Activated T-helper 1 cell treated with anti-CD3 and anti-CD28 coated beads, Interleukin-12 subunit alpha, Interleukin-12 subunit beta, Interleukin-2, Interleukin-4 antibody, amounts not matched to agents 30 ng/mL and 10 ng/mL and 1 ng/mL, durations not matched to agents 14 hours and 24 hours and 36 hours (primary cell): ENCODE results near the gene EXOC6B. TPM values are rescaled to one million over a fixed set of nuclear protein-coding genes. Genes with fewer than 3 reads are reported as not detected.

Experiments used
- DNase-seq: peaks from one replicate; pipeline ENCODE4 v3.0.0; 2021; ENCODE audit warnings: low spot score
- H3K27ac Mint-ChIP-seq: one replicate; pipeline ENCODE4 v1.8.0; 2021; ENCODE audit warnings: mild to moderate bottlenecking, mixed read lengths
- H3K27me3 Mint-ChIP-seq: one replicate; pipeline ENCODE4 v1.8.0; 2022; ENCODE audit warnings: mild to moderate bottlenecking, moderate library complexity, mixed read lengths; ENCODE audit not compliant: insufficient read depth
- H3K36me3 Mint-ChIP-seq: one replicate; pipeline ENCODE4 v1.8.0; 2021; ENCODE audit warnings: low read depth, mixed read lengths
- H3K4me1 Mint-ChIP-seq: one replicate; pipeline ENCODE4 v1.8.0; 2021; ENCODE audit warnings: low read depth, mixed read lengths
- H3K4me3 Mint-ChIP-seq: one replicate; pipeline ENCODE4 v1.8.0; 2021; ENCODE audit warnings: mild to moderate bottlenecking, moderate library complexity, mixed read lengths
- H3K9me3 Mint-ChIP-seq: one replicate; pipeline ENCODE4 v1.8.0; 2021; ENCODE audit warnings: mixed read lengths
- intact Hi-C: fragments of 100-400 bp; cut with micrococcal nuclease; formaldehyde crosslinking; loops from one replicate; pipeline ENCODE4 v1.15.1; 2024
- total RNA-seq: library from RNA; stranded (reverse); gene quantifications from 2 replicates; pipeline ENCODE4 v1.2.3, GENCODE V29; 2022

The EXOC6B gene
- total RNA-seq, 1 donor from 2014 or later, result 7.7 TPM

- intact Hi-C loops, result no loop called here
- no peaks in the 10 kb centered on the region for H3K36me3 Mint-ChIP-seq
- H3K4me3 Mint-ChIP-seq, result no peak overlapping the region
- no peaks in the 10 kb centered on the region for H3K9me3 Mint-ChIP-seq
- no peak overlapping the region for H3K27ac Mint-ChIP-seq
- peaks cover 20% of the 10 kb centered on the region for H3K27me3 Mint-ChIP-seq
- H3K4me1 Mint-ChIP-seq, result no peaks in the 10 kb centered on the region
- no peak for DNase-seq
These were observed 685.2 kb downstream of the EXOC6B start for GRCh38 chr2:72140621-72140960.

- no peaks in the 10 kb centered on the region for H3K36me3 Mint-ChIP-seq
- DNase-seq, result no peak
- no peaks in the 10 kb centered on the region for H3K4me1 Mint-ChIP-seq
- no peaks in the 10 kb centered on the region for H3K9me3 Mint-ChIP-seq
- peaks cover 16% of the 10 kb centered on the region for H3K27me3 Mint-ChIP-seq
- intact Hi-C loops, result no loop called here
- no peak overlapping the region for H3K4me3 Mint-ChIP-seq
- no peak overlapping the region for H3K27ac Mint-ChIP-seq
These were observed 685.8 kb downstream of the EXOC6B start for GRCh38 chr2:72139874-72140620.

- Mint-ChIP-seq H3K4me1 (no peaks in the 10 kb centered on the region), H3K9me3 (no peaks in the 10 kb centered on the region), H3K4me3 (no peak overlapping the region), H3K27ac (no peak overlapping the region), H3K27me3 (peaks cover 16% of the 10 kb centered on the region), H3K36me3 (no peaks in the 10 kb centered on the region)
- intact Hi-C loops, result no loop called here
- DNase-seq, result no peak
These were observed 686.4 kb downstream of the EXOC6B start for GRCh38 chr2:72139471-72139873.

- H3K4me1 Mint-ChIP-seq, result no peaks in the 10 kb centered on the region
- peaks cover 14% of the 10 kb centered on the region for H3K27me3 Mint-ChIP-seq
- H3K36me3 Mint-ChIP-seq, result no peaks in the 10 kb centered on the region
- no peak for DNase-seq
- no peak overlapping the region for H3K4me3 Mint-ChIP-seq
- no peaks in the 10 kb centered on the region for H3K9me3 Mint-ChIP-seq
- intact Hi-C loops, result no loop called here
- no peak overlapping the region for H3K27ac Mint-ChIP-seq
These were observed 686.9 kb downstream of the EXOC6B start for GRCh38 chr2:72138921-72139381.

- Mint-ChIP-seq H3K4me3 (no peak overlapping the region), H3K27ac (no peak overlapping the region), H3K27me3 (peaks cover 10% of the 10 kb centered on the region), H3K36me3 (no peaks in the 10 kb centered on the region), H3K9me3 (no peaks in the 10 kb centered on the region), H3K4me1 (no peaks in the 10 kb centered on the region)
- DNase-seq, result no peak
- intact Hi-C loops, result no loop called here
These were observed 687.6 kb downstream of the EXOC6B start for GRCh38 chr2:72138011-72138881.

- no peaks in the 10 kb centered on the region for H3K36me3 Mint-ChIP-seq
- H3K4me1 Mint-ChIP-seq, result no peaks in the 10 kb centered on the region
- no peak overlapping the region for H3K4me3 Mint-ChIP-seq
- peaks cover 8% of the 10 kb centered on the region for H3K27me3 Mint-ChIP-seq
- no peaks in the 10 kb centered on the region for H3K9me3 Mint-ChIP-seq
- no peak overlapping the region for H3K27ac Mint-ChIP-seq
- DNase-seq, result peak; percentile 31
- intact Hi-C loops, result loop anchor here (2.0 kb wide), 1 partner anchor 589 kb away; no protein-coding TSS in a partner anchor
These were observed 688.3 kb downstream of the EXOC6B start for GRCh38 chr2:72137498-72138010.

- Mint-ChIP-seq H3K27me3 (peaks cover 3% of the 10 kb centered on the region), H3K9me3 (no peaks in the 10 kb centered on the region), H3K36me3 (no peaks in the 10 kb centered on the region), H3K4me1 (no peaks in the 10 kb centered on the region), H3K27ac (no peak overlapping the region), H3K4me3 (no peak overlapping the region)
- intact Hi-C loops, result loop anchor here (2.0 kb wide), 1 partner anchor 588 kb away; no protein-coding TSS in a partner anchor
- no peak for DNase-seq
These were observed 688.8 kb downstream of the EXOC6B start for GRCh38 chr2:72136933-72137497.

GRCh38 chr2:72136331-72136730 lies 689.5 kb downstream of the EXOC6B start:
- no peak overlapping the region for H3K27ac Mint-ChIP-seq
- H3K9me3 Mint-ChIP-seq, result no peaks in the 10 kb centered on the region
- H3K27me3 Mint-ChIP-seq, result peaks cover 2% of the 10 kb centered on the region
- DNase-seq, result no peak
- no peak overlapping the region for H3K4me3 Mint-ChIP-seq
- H3K4me1 Mint-ChIP-seq, result no peaks in the 10 kb centered on the region
- H3K36me3 Mint-ChIP-seq, result no peaks in the 10 kb centered on the region
- intact Hi-C loops, result loop anchor here (2.0 kb wide), 1 partner anchor 588 kb away; no protein-coding TSS in a partner anchor

GRCh38 chr2:72135921-72136320 lies 689.9 kb downstream of the EXOC6B start:
- Mint-ChIP-seq H3K27me3 (peaks cover 2% of the 10 kb centered on the region), H3K9me3 (no peaks in the 10 kb centered on the region), H3K4me3 (no peak overlapping the region), H3K27ac (no peak overlapping the region), H3K36me3 (no peaks in the 10 kb centered on the region), H3K4me1 (no peaks in the 10 kb centered on the region)
- intact Hi-C loops, result loop anchor here (2.0 kb wide), 1 partner anchor 587 kb away; no protein-coding TSS in a partner anchor
- DNase-seq, result no peak

- Mint-ChIP-seq H3K9me3 (no peaks in the 10 kb centered on the region), H3K4me3 (no peak overlapping the region), H3K27me3 (peaks cover 6% of the 10 kb centered on the region), H3K4me1 (no peaks in the 10 kb centered on the region), H3K27ac (no peak overlapping the region), H3K36me3 (no peaks in the 10 kb centered on the region)
- DNase-seq, result no peak
- intact Hi-C loops, result no loop called here
These were observed 690.6 kb downstream of the EXOC6B start for GRCh38 chr2:72134997-72135800.

- Mint-ChIP-seq H3K27ac (no peak overlapping the region), H3K36me3 (no peaks in the 10 kb centered on the region), H3K27me3 (peaks cover 6% of the 10 kb centered on the region), H3K4me1 (no peaks in the 10 kb centered on the region), H3K4me3 (no peak overlapping the region), H3K9me3 (no peaks in the 10 kb centered on the region)
- no peak for DNase-seq
- intact Hi-C loops, result no loop called here
These were observed 691.3 kb downstream of the EXOC6B start for GRCh38 chr2:72134408-72134996.
